Right forelimb (tissue), 1 donor: Measurements from ENCODE around the gene ARSB.

Experiments used
- DNase-seq: peaks from one replicate; pipeline ENCODE4 v3.0.0-alpha.2; 2018

The ARSB gene

DNA sequence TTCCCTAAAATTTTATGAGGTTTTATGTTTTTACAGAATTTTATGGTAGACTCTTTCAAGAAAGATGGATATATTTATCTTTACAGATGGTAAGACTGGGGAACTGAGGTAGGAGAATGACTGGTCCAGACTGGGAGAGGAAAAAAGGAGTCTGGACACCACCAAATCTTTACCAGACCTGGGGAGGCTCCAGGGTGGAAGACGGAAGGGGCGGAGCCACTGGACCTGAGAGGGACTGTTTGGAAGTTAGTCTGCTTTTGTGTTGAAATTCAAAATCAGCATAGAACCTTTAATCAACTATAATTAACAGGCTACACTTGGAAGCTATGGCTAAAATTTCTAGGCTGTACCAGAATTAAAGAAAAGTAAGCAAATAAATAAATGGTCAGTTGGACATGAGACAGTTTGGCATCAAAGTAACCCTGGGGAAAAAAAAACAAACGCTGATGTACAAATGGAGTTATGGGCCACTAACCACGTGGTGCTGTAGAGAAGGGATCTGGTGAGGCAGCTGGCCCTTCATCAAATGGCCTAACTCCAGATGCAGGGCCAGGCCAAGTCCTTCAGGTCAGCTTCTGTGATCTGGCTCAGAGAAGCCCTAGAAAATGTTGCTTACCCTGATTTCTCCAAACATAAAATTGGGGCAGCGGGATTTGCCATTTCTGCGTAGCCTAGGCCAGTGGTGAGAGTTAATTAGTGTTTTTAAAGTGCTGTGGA is 155.1 kb downstream of the ARSB start:
- peak; percentile 71 for DNase-seq

DNA sequence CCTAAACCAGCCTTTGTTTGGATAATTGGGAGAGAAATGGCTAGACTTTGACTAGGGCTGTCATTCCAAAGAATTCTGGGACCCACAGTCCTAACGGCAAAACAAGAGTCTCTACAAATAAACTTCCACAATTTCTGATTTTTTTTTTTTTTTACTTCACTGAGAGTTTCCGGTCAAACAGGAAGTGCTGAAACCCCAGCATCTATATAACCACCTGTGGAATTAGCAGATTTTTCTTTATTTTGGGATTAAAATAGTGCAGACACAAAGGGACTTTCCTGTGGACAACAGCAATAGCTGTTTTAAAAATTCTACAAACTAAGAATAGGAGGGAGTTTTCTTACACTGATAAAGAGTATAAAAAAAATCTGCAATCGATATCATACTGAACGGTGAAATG is 157.4 kb downstream of the ARSB start:
- DNase-seq: no peak

DNA sequence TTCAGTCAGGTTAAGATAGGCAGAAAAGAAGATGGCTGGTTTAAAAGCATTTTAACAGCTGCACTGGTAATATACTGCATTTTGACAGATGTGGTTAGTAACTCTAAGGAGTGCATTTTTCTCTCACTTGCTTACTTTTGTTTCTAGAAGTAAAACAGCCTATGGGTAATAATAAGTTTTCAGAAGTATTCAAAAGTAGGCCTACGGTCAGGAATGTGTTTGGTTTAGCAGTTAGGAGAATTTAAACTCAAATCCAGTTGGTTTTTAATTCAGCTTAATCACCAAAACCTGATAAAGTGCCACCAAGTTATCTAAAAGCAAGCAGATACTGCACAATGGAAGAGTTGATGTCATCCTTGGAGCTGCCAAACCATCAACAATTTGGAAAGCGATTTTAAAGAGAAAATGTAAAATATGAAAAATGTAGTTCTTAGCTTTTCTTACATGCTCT is 160.3 kb downstream of the ARSB start:
- DNase-seq: no peak

DNA sequence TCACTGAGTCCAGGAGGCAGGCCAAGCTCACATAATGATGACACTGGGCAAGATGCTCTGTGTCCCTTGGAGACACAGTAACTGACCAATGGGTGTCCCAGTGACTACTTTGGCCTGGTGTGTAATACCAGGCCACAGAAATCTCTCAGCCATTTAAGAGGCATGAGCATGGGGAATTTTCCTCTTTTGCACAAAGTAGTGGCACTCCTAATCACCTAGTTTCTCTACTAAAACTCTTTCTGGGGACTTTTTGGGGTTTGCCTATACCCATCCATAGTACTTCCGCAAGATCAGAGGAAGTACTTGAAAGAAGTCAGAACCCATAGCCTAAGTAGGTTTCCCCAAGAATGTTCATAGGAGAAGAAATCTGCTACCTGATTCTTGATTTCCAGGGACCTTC is 161.9 kb downstream of the ARSB start:
- no peak for DNase-seq

DNA sequence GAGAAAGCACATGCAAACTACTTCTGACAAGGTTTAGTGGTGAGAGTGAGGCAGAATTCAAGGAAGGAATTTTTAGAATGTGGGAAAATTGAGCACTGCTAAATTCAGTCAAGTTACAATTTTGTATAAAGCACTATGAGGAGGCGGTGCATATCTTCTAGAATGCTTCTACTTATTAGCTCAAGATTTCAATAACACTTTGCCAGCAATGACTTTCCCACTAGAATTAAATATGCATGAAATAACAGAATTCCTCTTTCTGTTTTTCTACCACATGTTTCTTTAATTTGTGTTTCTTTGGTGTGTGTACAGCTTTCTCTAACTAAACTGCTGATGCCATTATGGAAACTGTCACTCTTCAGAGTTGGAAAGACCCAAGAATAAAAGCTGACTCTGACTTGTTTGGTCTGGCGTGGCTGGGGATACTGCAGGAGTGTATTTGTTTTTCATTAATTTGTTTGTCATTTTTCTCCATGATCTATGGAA is 163.5 kb downstream of the ARSB start:
- no peak for DNase-seq

DNA sequence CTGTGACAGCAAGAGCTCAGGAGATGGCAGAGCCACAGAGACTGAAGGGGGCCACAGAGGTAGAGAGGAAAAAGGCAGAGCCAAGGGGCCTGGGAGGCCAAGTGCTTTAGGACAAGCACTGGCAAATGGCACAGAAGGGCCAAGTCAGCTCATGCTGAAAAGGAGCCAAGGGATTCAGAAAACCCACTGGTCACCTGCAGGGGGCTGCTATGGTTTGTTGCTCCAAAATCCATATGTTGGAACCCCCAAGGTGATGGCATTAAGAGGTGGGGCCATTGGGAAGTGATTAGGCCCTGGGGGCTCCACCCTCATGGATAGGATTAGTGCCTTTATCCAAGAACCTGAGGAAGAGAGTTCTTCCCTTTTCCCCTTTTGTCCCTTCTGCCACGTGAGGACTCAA is 165.4 kb downstream of the ARSB start:
- DNase-seq: no peak

DNA sequence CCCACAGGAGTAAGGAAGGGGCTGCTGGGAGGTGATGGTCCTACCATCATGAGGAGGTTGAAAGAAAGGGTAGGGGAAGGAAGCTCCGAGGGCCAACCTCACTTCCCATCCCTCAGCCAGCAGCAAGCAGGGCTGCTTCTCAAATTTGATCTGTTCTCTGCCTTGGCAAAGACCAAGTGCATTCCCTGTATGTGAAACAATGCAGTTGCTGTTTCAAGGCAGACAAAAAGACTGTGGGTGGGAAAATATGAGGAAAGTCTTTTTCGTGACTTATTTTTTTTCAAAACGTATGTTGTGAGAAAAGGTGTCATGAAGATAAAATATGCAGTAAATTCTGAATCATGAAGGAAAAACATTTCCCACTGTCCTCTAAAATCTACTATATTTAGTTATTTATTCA is 165.9 kb downstream of the ARSB start:
- no peak for DNase-seq

DNA sequence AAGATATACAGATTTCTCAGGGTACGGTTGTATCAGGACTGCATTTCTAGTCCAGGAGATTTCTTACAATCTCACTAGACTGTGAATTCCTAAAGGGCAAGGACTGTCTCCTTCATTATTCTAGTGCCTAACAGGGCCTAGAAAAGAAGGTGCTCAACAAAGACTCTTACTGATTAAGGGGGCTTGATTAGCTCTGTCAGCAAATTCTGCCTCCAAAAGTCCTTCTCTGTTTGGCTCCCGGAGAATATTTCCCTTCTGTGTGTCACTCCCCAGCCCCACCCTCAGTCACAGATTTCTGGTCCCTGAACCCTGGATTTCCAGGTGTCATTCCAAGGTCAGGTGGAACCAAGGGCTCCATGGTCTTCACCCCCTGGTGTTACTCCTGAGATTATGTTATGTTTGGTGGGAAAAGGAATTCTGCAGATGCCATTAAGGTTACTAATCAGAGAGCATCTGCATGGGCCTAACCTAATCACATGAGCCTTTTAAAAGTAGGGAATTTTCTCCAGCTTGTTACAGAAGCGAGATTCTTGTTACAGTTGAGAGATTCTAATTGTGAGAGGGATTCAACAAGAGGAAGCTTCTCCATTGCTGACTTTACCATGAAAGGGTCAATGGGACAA is 168.9 kb downstream of the ARSB start:
- DNase-seq: no peak

DNA sequence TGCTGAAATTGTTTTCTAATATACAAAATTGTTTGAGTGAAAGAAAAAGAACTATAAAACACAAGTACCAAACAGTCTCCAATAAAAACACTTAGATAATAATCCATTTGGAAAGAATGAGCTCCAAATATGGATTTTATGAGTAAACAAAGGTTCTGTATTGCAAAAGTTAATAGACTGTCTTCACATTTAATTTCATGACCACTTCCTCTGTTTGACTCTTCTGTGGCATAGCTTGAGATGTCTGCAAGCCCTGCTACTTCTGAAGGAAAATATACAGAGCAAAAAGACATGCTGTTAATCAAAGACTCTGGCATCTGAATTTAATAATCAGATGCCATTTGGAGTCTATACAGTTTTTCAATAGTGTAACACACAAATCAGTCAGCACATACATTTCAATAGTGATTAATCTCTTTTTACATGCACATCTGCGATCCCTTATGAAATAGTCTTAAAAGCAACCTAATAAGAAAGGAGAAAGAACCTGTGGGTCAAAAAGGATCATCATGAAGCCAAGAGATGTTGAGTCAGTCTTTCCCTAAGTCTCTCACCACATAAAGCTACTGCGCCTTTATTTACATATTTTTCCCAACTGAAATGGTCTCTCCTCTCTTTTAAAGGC is 171.1 kb downstream of the ARSB start:
- DNase-seq: no peak

DNA sequence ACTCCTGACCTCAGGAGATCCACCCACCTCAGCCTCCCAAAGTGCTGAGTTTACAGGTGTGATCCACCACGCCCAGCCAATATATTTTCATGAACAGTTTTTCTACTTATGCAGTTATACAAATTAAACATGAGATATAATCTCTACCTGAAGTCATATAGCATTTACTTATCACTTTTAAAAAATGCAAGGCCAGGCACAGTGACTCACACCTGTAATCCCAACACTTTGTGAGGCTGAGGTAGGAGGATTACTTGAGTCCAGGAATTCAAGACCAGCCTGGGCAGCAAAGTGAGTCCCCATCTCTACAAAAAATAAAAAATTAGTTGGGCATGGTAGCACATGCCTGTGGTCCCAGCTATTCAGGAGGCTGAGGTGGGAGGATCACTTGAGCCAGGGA is 171.8 kb downstream of the ARSB start:
- no peak for DNase-seq

DNA sequence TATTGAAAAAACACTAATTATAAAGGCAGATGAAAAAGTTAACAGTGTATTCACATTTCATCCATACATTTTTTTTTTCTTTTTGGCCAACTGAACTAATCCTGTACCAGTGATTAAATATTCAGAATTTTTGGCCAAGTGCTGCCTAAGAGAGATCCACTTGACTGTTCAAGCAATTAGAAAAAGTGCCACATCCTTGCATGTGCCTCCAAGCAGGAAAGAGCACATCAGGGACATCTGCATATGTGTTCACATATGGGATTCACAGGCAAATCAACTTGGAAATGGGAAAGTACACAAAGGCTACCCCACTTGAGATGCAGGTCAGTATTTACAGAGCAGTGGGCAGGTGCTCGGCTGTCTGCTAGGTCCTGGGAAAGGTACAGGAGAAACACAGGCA is 173.2 kb downstream of the ARSB start:
- DNase-seq: no peak

DNA sequence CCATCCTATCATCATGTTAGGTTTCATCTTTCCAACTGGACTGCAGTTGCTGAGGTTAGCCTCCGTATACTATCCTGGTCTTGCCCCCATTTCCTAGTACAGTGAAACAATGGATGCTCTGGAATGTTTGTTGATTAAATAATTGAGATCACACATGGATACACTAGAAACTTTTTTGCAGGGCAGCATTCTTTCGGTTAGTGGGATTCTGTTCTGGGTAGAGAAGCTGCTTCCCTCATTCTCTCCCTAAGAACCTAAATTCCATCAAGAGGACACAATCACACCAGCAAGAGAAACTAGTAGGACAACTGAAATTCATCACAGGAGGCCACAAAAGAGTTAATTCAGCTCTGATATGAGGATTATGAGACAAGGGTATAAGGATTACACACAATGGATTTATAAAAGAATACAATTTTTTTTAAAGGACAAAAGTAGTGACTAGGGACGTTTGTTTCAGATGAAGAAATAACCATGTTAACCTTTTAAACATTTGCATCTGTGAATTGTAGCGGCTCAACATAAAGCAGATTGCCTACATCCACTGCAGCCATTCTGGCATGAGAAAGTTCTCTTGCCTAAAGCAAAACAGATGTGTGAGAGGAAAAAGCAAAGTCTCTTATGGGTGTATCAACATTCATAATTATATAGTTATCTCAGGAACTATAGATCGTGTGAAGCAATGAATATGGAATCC is 173.8 kb downstream of the ARSB start:
- DNase-seq: no peak

DNA sequence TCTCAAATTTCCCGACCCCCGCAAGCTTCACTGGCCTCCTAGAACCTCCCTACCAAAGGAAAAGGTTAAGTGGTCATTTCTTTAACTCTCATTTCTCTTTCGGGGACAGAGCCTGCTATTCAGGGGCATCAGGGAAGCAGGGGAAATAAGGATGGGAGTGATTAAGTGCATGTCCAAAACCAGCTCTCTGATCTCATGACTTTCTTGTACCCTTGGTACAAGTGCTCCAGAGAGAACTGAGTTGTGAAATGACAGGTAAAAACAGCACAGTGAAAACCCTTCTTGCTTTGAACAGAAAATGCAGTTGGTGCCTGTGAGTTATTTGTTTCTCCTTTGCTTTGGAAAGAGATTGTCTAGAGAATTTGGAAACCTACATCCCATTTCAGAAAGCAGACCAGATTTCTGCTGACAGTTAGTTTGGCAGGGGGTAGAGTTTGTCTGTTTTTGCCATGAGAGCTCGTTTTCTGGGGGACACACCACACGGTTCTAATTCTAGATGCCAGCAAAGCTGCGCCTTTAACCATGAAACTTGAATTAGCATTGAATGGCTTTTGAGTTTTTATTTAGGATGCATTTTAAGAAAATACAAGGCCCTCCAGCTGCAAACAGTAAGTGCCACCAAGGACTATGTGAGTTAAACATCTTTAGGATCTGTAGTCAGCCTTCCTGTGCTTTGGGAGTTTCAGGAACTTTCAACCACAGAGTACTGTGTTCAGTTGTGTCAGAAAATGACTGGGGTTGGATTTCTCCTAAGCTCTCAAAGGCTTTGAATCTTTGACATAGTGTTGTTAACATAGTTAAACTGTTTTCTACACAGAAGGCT is 174.8 kb downstream of the ARSB start:
- no peak for DNase-seq

DNA sequence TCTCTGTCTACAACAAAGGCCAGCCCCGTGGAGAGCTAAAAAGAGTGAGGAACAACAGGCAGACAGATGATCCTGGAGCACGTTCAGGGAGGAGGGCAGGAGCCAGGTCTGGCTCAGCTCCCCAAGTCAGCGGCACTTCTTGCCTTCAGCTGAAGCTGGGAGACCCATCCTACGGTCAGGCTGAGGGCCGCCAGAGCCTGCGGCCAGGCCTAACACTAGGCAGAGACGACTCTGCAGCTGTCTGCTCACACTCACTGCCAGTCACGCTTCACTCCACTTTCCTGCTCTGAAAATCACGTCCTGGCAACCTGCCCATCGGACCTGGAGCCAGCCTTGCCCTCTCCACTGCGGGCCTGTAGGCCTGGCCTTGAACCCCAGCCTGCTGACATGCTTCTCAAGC is 175.7 kb downstream of the ARSB start:
- no peak for DNase-seq

DNA sequence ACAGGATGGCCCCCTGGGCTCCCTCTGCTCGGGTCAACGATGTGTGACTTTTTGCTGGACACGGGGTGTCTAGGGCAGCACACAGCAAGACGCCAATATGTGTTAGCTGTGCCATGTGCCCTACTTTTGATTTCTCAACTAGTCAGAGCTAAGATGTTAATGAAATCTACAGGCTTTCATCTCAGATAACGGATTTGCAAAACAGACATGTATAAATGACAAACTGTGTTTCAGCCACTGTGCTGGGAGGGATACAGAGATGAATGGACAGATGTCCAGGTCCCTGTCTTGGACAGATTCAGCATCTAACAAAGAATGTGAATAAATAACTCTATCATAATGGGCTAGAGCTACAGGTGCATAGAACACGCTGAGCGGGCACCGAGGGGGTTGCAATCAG is 176.3 kb downstream of the ARSB start:
- no peak for DNase-seq

DNA sequence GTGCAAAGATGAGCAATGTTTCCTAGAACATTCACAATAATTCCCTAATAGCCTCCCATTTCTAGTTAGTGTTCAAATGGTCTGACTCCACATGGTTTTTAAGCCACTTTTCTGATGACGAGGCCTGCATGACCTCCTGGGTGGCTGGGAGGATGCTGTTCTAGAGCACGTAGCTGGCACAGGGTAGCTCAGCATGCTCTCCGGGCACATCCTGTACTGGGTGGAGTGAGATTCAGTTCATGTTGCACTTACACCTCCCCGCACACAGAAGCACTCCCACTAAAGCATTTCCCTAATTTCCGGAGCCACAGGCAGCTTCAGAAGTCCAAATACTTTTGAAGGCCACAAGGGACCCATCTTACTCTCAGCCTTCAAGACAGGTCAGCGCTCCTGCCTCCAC is 176.7 kb downstream of the ARSB start:
- no peak for DNase-seq

DNA sequence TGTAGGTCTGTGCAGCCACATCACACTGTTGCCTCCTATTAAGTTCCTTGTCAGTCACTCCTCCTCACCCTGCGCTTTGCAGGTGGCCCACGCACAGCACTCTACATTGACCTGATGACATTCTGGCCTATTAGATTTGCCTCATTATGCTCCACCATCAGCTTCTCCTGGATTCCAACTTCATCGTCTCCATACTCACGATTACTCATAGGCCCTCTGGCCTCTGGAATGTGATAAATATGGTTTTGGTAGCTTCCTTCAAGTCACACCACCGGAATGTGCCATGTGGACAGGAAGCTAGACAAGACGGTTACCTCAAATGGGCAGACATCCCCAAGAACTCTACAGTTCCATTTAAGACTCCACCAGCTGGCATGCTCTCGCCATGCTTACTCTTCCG is 178.6 kb downstream of the ARSB start:
- DNase-seq: no peak

DNA sequence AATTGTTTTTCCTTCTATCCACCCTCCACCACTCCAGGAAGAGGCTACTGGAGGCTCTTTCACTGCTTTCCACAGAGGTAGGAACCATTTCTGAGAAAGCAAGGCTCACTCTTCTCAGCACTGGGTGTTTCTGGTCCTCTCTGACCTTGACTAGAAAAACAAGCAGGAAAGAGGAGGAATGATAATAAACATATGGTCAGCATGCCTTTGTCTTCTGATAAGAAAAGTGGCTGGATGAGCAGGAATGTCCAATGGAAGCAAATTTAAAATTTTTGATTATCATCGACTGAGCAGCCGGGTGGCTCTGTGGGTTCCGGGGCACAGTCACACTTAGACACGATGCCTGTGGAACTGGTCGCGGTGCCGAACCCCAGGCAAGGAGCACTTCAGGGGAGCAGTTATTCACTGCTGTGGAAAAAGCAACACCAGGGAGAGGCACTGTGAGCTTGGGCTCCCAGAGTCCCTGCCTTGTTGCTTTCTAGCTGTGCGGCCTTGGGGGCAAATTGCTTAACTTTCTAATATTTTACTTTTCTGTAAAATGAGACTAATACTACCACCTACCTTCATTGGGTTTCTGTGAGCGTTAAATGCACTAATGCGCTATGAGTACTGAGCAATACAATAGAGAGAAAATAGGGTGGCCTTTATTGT is 179.5 kb downstream of the ARSB start:
- DNase-seq: no peak

DNA sequence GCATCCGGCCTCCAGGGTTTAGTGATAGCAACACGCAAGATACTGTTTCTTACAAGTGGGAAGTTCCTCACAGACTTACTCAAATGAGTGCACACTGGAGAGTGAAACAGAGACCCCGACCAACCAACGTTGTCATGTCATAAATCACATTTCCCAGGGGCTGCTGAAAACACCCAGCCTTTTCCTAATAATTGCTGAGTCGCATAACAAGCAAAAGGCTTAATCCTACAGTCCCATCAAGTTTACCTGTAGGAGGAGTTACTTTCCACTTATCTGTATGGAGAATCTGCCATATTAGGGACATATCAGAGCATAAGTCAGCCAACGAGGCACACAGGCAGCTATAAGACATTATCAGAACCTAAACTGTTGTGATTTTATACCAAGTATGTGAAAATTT is 180.1 kb downstream of the ARSB start:
- no peak for DNase-seq

DNA sequence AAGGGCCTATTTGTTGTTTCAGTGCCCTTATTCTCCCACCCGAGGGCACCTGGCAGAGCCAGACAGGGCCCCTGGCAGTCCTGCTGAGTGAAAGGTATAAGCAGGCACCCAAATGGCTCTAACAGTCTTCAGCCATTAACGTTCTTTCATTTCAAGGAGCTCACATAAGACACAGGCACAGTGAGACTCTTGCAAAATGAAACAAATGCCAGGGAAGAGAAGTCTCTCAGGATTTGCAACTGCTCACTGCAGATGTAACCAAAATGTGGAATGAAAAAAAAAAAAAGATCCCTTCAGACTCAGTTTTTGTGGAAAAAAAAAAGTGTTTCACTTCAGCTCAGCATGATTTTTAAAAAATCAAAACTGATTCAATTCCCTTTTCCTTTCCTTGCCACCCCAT is 181.2 kb downstream of the ARSB start:
- no peak for DNase-seq

DNA sequence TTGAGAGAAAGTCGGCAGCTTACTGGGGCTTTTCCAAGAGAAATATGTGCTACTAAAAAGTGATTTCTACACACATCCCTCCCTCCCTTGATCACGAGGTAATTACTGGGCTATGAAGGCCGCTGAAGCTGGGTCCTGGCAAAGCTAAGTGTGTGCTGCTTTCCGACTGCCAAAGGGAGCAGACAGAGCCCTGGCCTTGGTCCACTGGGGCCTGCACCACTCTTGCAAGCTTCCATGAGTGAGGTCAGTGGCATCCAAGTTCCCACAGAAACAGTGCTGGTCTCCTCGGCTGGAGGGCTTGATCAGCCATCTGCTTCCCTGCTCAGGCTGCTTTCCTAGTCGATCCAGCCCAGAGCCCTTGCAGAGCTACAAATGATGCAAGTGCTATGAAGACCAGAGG is 181.8 kb downstream of the ARSB start:
- peak; percentile 70 for DNase-seq

DNA sequence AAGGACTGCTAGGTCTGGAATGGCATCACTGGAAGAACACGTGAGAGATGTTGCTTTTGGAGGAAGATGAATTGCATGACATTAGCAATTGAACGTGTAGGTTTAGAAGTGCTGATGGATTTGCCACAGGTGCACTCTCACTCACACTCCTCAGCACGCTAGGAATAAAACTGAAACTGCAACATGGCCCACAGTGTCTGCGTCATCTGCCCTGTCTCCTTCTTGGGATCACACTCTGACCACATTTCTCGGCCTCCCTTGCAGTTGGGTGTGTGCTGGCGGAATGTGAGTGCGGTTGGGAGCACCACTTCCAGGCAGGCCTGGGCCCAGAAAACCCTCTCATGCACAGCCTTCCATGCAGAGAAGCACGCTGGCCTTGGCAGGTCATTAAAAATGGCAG is 183.7 kb downstream of the ARSB start:
- no peak for DNase-seq
